Suprapubic skin (tissue), 4 donors: ENCODE measurements around the gene PAX6. TPM values are rescaled to one million over a fixed set of nuclear protein-coding genes. Genes with fewer than 3 reads are reported as not detected.

ENCODE experiments used
- DNase-seq, 2 donors: peaks; one replicate each; pipeline ENCODE4 v3.0.0-alpha.2; 2019; ENCODE audit warnings: low spot score in 2 of 2
- H3K27ac ChIP-seq: fragments of 200-600 bp; sonication (generic); one replicate; pipeline ENCODE4 v1.5.1; 2019
- H3K27me3 ChIP-seq: fragments of 200-600 bp; sonication (generic); one replicate; pipeline ENCODE4 v1.5.1; 2019
- H3K36me3 ChIP-seq: fragments of 200-600 bp; sonication (generic); one replicate; pipeline ENCODE4 v1.5.1; 2019
- H3K4me1 ChIP-seq: fragments of 200-600 bp; sonication (generic); one replicate; pipeline ENCODE4 v1.5.1; 2019
- H3K4me3 ChIP-seq: fragments of 200-600 bp; sonication (generic); one replicate; pipeline ENCODE4 v1.5.1; 2019; ENCODE audit warnings: mild to moderate bottlenecking
- H3K9me3 ChIP-seq: fragments of 200-600 bp; sonication (generic); one replicate; pipeline ENCODE4 v1.5.1; 2019
- EP300 ChIP-seq: sonication (generic); formaldehyde crosslinking; IDR thresholded peaks from one replicate; pipeline ENCODE4 v1.6.1; 2017; ENCODE audit warnings: antibody characterized with exemption
- POLR2A ChIP-seq, 2 donors: fragments of 450-650 bp; IDR thresholded peaks; one replicate each; pipeline ENCODE4 v1.6.1; 2017; ENCODE audit warnings: antibody characterized with exemption in 2 of 2, mild to moderate bottlenecking in 2 of 2, moderate library complexity in 2 of 2
- POLR2AphosphoS5 ChIP-seq, 3 donors: sonication (generic); formaldehyde crosslinking; IDR thresholded peaks; one replicate each; pipeline ENCODE4 v1.6.1; 2017; ENCODE audit warnings: antibody characterized with exemption in 3 of 3
- WGBS: methylation state at CpG from one replicate; pipeline ENCODE4 v1.1.5; 2018; 5-methylcytosine and 5-hydroxymethylcytosine counted together
- total RNA-seq, 4 donors: library from RNA; depleted of rRNA; stranded (reverse); fragments of >200 nt; gene quantifications; one replicate each; pipeline ENCODE4 v1.1.0, GENCODE V29; 2016
- TF ChIP-seq, protein P1 (sequence below), 2 donors: fragments of 200-600 bp in 1 of 2; fragments of 450-650 bp in 1 of 2; sonication (generic) in 1 of 2; IDR thresholded peaks; one replicate each; pipeline ENCODE4 v1.5.1; 2016 to 2019; ENCODE audit warnings: antibody characterized with exemption in 2 of 2, mild to moderate bottlenecking in 1 of 2, moderate library complexity in 1 of 2

PAX6 gene
- total RNA-seq, 4 donors from 2014 or later: 0.25 to 1.1 (median 0.29) TPM; not detected in 1

DNA sequence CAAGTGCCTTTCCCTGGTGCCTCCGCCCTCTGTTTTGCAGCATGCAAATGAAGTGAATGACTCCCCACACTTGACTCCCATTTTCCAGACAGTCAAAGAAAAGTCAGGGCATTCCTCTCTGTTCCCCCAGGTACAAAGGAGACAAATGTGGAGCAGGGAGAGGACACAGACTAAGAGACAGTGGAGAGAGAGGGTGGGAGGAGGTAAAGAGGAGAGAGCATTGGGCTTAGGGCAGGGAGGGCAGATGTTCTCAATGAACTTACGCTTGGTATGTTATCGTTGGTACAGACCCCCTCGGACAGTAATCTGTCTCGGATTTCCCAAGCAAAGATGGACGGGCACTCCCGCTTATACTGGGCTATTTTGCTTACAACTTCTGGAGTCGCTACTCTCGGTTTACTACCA is 9.8 kb downstream of the PAX6 start:
- Histone ChIP-seq H3K4me3 (no peak overlapping the region), H3K4me1 (peaks cover 49% of the 10 kb centered on the region), H3K36me3 (no peaks in the 10 kb centered on the region), H3K27me3 (peaks cover 98% of the 10 kb centered on the region), H3K27ac (no peak overlapping the region), H3K9me3 (no peaks in the 10 kb centered on the region)
- 29% methylated on average over 9 of the region's 9 CpGs for WGBS
- TF ChIP-seq, protein P1, sequence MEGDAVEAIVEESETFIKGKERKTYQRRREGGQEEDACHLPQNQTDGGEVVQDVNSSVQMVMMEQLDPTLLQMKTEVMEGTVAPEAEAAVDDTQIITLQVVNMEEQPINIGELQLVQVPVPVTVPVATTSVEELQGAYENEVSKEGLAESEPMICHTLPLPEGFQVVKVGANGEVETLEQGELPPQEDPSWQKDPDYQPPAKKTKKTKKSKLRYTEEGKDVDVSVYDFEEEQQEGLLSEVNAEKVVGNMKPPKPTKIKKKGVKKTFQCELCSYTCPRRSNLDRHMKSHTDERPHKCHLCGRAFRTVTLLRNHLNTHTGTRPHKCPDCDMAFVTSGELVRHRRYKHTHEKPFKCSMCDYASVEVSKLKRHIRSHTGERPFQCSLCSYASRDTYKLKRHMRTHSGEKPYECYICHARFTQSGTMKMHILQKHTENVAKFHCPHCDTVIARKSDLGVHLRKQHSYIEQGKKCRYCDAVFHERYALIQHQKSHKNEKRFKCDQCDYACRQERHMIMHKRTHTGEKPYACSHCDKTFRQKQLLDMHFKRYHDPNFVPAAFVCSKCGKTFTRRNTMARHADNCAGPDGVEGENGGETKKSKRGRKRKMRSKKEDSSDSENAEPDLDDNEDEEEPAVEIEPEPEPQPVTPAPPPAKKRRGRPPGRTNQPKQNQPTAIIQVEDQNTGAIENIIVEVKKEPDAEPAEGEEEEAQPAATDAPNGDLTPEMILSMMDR (IDR thresholded peaks at IDR 0.05): no peak
- TF ChIP-seq POLR2A (IDR thresholded peaks at IDR 0.05): no peak
- no peak for TF ChIP-seq POLR2AphosphoS5 (IDR thresholded peaks at IDR 0.05)
- TF ChIP-seq EP300: no peak
- DNase-seq: no peak

DNA sequence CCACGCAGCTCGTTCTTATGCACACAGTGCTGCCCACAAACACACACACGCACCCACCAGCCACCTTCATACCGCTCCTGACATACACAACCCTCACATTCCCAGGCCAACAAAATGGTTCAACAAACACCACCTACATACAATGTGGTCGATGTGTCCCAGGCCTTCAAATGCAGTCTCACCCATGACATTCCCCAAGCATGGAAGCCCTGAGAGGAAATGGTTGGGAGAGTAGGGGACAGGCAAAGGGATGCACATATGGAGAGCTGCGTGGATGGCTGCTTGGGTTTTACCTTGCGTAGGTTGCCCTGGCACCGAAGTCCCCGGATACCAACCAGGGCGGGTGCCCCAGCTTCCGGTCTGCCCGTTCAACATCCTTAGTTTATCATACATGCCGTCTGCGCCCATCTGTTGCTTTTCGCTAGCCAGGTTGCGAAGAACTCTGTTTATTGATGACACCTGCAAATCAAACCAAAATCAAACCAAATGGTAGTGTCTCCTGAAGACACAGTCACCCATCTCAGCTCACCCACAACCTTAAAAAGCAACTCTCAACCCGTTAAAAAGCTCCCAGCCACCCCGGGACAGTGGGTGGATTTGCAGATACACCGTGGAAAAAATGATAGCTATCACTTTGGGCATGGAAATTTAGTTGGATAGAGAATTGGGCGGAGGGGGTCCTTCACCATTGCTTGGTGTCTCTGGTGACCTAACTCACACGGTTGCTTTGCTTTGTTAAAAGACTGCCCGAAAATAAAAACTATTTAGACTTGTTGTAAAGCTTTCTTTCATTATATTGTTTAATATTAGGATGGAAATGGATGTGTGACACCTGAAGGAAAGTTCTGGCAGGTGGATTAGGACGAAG is 10.5 kb downstream of the PAX6 start:
- TF ChIP-seq, protein P1 (IDR thresholded peaks at IDR 0.05): no peak
- TF ChIP-seq POLR2A (IDR thresholded peaks at IDR 0.05) (no peak), POLR2AphosphoS5 (IDR thresholded peaks at IDR 0.05) (no peak), EP300 (no peak)
- H3K27me3 ChIP-seq: peaks cover 95% of the 10 kb centered on the region
- H3K27ac ChIP-seq: no peak overlapping the region
- no peak for DNase-seq
- WGBS: 29% methylated on average over 22 of the region's 23 CpGs
- H3K36me3 ChIP-seq: no peaks in the 10 kb centered on the region
- H3K4me1 ChIP-seq: peaks cover 42% of the 10 kb centered on the region
- no peak overlapping the region for H3K4me3 ChIP-seq
- no peaks in the 10 kb centered on the region for H3K9me3 ChIP-seq

DNA sequence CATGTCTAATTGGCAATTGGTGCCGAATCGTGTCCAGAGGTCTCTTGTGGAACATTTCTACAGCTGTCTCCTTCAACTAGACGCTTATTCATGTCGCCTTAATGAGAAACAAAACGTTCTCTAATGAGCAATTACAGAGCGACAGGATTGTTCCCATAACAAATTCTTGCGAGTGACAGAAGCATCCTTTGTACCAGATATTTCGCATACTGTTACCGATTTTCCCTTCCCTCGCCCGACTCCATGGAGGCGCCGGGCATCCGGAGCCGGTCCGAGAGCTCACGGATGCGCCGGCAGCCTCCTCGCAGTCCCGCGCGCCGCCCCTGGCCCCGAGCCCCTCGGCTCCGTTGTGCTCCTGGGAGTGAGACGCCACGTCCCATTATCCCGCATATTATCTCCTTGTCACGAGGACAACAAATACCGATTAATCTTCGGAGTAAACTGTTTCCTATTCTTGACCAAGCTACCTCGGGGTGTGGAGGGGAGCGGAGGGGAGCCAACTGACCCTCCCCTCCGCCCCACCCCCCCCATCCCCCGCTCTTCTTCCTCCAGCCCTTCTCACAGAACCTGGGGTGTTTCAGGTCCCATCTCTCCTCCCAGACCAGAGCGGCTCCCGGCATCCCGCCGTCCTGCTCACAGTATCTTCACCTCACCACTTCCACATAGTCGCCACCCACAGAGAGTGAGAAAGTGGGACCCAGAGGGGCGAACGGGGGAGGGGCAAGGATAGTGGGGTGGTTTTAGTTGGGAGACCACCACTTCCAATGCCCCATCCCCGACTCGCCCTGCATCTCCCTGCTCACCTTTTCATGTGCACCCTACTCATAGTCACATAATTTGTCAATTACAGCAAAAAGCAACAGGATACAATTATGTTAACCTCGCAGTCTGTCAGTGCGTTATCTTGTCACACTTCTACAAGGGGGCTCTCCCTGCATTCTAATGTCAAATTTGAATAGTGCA is 11.4 kb downstream of the PAX6 start:
- H3K4me1 ChIP-seq: peaks cover 33% of the 10 kb centered on the region

DNA sequence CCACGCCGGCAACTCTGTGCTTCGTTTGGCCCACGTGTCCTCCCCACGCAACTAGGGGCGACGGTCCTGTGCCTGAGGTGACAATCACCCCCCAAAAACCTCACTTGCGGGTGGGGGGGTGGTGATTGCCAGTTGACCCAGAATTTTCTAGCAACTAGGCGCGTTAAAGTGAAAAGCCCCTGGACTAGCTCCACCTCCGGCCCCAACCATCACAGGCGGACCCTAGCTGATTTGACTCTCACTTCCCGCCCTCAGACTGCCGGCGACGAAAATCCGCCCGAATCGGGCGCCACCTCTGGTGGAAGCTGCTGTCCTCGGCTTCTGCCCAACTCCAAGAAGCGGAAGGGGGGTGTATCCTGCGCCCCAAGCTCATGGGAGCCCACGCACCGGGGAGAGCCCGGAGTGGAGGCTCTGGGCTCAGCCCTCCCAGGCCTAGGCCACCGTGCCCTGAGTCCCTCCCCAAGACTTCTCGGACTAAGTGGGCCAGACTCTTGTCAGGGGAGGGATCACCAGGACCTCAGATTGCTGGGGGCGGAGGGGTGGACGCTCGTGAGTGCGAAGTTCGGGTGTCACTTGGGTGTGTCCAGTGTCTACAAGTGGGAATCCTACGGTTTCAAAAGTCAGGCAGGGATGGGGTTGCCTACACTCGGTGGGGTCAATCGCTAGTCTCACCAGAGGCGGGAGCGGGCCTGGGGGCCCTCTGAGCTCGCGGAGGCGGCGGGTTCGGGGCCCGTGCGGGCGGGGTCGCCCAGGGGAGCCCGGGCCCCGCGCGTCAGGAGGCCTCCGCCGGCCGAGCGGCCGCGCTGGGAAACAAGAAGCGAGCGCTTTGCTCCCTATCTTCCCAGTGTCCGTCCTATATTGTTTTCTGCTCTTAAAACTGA is 12.3 kb downstream of the PAX6 start:
- peak in 1 of 2 donors; percentile 29 for DNase-seq
- H3K36me3 ChIP-seq: no peaks in the 10 kb centered on the region
- H3K4me1 ChIP-seq: peaks cover 25% of the 10 kb centered on the region
- H3K27me3 ChIP-seq: peaks cover 76% of the 10 kb centered on the region
- H3K4me3 ChIP-seq: peak overlapping the region; percentile 28
- WGBS: 8% methylated on average over 45 of the region's 60 CpGs
- TF ChIP-seq EP300: no peak
- no peak for TF ChIP-seq POLR2A (IDR thresholded peaks at IDR 0.05)
- TF ChIP-seq, protein P1 (IDR thresholded peaks at IDR 0.05): no peak
- TF ChIP-seq POLR2AphosphoS5 (IDR thresholded peaks at IDR 0.05): no peak
- H3K9me3 ChIP-seq: no peaks in the 10 kb centered on the region
- no peak overlapping the region for H3K27ac ChIP-seq

More for the DNA sequence above, 11.4 kb downstream of the PAX6 start:
- no peak for TF ChIP-seq EP300
- TF ChIP-seq POLR2A (IDR thresholded peaks at IDR 0.05): no peak
- TF ChIP-seq, protein P1 (IDR thresholded peaks at IDR 0.05): no peak
- no peak for TF ChIP-seq POLR2AphosphoS5 (IDR thresholded peaks at IDR 0.05)
- H3K36me3 ChIP-seq: no peaks in the 10 kb centered on the region
- no peaks in the 10 kb centered on the region for H3K9me3 ChIP-seq
- 7% methylated on average over 47 of the region's 48 CpGs for WGBS
- H3K27ac ChIP-seq: no peak overlapping the region
- H3K27me3 ChIP-seq: peaks cover 86% of the 10 kb centered on the region
- H3K4me3 ChIP-seq: peak overlapping the region; percentile 28
- peak in 1 of 2 donors; percentile 38 for DNase-seq
